Upper lobe of right lung (tissue), 1 donor: ENCODE data around the gene TAF1A. TPM values are rescaled to one million over a fixed set of nuclear protein-coding genes. Genes with fewer than 3 reads are reported as not detected.

ENCODE experiments used
- ATAC-seq: fragments of 200-7000 bp; cut with Tn5 transposase; one replicate; pipeline ENCODE4 v1.9.1; 2020; ENCODE audit warnings: mild to moderate bottlenecking, moderate library complexity
- DNase-seq: peaks from one replicate; pipeline ENCODE4 v3.0.0-alpha.2; 2020
- H3K27ac ChIP-seq: fragments of 200-600 bp; one replicate; pipeline ENCODE4 v1.8.0; 2022
- H3K27me3 ChIP-seq: fragments of 200-600 bp; one replicate; pipeline ENCODE4 v1.8.0; 2022; ENCODE audit warnings: mild to moderate bottlenecking
- H3K36me3 ChIP-seq: fragments of 200-600 bp; one replicate; pipeline ENCODE4 v1.8.0; 2022
- H3K4me1 ChIP-seq: fragments of 200-600 bp; one replicate; pipeline ENCODE4 v1.8.0; 2022
- H3K4me3 ChIP-seq: fragments of 200-600 bp; one replicate; pipeline ENCODE4 v1.8.0; 2022; ENCODE audit warnings: mild to moderate bottlenecking
- H3K9me3 ChIP-seq: fragments of 200-600 bp; one replicate; pipeline ENCODE4 v1.8.0; 2022
- CTCF ChIP-seq: fragments of 200-600 bp; IDR thresholded peaks from one replicate; pipeline ENCODE4 v1.8.0; 2022; ENCODE audit warnings: antibody characterized with exemption
- intact Hi-C: fragments of 100-400 bp; cut with DNase I; formaldehyde crosslinking; loops from one replicate; pipeline ENCODE4 v1.11.0; 2022
- total RNA-seq: library from RNA; stranded (reverse); fragmentation: NEBNext Ultra II Directional; extraction: Animal tissue kit (Norgen Biotek cat#: 25700); gene quantifications from one replicate; pipeline ENCODE4 v1.2.1, GENCODE V29; 2021
- donor health status: DM: no; HTN: yes; CAD: no; lungs with severe emphysema.

The TAF1A gene
- total RNA-seq, 1 donor from 2014 or later, result 7.1 TPM

DNA sequence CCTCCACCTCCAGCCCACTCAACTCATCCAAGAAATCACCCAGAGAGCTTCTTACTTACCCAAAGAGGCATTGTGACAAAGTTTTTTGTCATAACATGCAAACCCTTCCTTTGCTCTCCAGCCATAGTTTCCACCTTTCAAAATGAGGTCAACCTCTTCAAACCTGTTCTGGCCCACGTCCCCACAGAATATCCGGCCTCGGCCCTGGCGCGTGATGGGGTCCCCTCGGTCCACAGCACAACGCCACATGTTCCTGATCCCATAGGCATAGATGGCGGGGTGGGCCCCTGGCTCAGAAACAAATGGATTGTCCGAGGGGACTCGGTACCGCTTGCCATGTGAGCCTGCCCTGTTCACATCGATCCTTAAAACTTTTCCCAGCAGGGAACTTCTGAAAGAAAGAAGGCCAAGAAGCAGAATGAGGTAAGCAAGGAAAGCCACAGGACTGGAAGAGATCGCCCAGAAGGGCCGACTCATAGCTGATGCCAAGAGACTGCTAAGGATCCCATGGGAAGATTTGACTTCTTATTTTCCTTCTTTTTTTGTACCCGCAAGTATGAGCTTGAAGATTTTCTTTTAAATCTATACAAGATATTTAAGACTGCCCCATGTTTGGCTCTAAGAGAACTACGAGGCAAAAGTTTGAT lies 49.7 kb downstream of the TAF1A start:
- H3K4me1 ChIP-seq, result no peaks in the 10 kb centered on the region
- no peak overlapping the region for H3K4me3 ChIP-seq
- intact Hi-C loops, result no loop called here
- no peak for TF ChIP-seq CTCF
- peaks cover 5% of the 10 kb centered on the region for H3K27me3 ChIP-seq
- H3K36me3 ChIP-seq, result no peaks in the 10 kb centered on the region
- no peak overlapping the region for H3K27ac ChIP-seq
- no peaks in the 10 kb centered on the region for H3K9me3 ChIP-seq
- no peak for ATAC-seq
- no peak for DNase-seq

- DNase-seq, result no peak
- no peak overlapping the region for H3K4me3 ChIP-seq
- no peaks in the 10 kb centered on the region for H3K9me3 ChIP-seq
- H3K4me1 ChIP-seq, result no peaks in the 10 kb centered on the region
- intact Hi-C loops, result no loop called here
- no peaks in the 10 kb centered on the region for H3K36me3 ChIP-seq
- ATAC-seq, result no peak
- no peak for TF ChIP-seq CTCF
- no peak overlapping the region for H3K27ac ChIP-seq
- no peaks in the 10 kb centered on the region for H3K27me3 ChIP-seq
These were observed 54.3 kb downstream of the TAF1A start for GRCh38 chr1:222535455-222535854.

DNA sequence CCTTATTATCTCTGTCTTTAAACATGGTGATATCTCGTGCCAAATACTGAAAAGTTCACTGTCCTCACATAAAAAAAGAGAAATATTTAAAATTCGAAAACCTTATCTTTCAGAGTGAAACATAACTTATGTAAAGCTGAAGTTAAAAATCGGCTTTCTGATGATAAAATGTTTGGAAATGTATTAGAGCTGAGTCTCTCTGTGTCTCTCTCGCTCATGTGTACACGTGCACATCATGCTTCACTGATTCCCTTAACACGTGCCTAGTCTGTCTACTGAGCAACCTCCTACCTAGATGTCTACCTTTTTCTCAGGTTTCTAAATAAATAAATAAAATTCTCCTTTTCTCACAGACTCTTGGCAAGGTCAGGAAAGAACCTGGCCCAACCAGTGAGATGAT lies 58.9 kb downstream of the TAF1A start:
- intact Hi-C loops, result no loop called here
- no peak for ATAC-seq
- no peak for DNase-seq

DNA sequence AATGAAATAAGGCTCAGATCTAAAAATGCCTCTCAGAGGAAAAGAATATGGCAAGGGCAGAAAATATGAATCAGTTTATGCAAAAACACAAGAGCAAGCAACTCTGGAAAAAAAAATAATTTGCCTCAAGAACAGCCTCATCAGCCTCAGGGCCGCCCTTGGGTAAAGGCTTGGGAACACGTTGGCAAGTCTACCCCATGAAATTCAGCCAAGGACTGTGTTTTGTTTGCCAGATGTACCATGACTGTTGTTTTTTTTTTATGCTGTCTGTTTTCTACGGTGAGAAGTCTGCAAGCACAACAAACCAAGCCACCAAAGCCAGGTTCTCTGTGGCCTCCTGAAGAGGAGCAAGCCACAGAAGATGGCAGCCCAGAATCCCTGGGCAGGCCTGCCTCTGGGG lies 59.8 kb downstream of the TAF1A start:
- no peak for TF ChIP-seq CTCF
- no peak for ATAC-seq
- Histone ChIP-seq H3K27me3 (no peaks in the 10 kb centered on the region), H3K4me1 (no peaks in the 10 kb centered on the region), H3K36me3 (no peaks in the 10 kb centered on the region), H3K27ac (no peak overlapping the region), H3K4me3 (no peak overlapping the region), H3K9me3 (no peaks in the 10 kb centered on the region)
- no peak for DNase-seq
- intact Hi-C loops, result no loop called here

More for the DNA sequence above, 58.9 kb downstream of the TAF1A start:
- H3K9me3 ChIP-seq, result no peaks in the 10 kb centered on the region
- no peak overlapping the region for H3K27ac ChIP-seq
- H3K4me3 ChIP-seq, result no peak overlapping the region
- no peaks in the 10 kb centered on the region for H3K27me3 ChIP-seq
- H3K36me3 ChIP-seq, result no peaks in the 10 kb centered on the region
- no peak for TF ChIP-seq CTCF
- no peaks in the 10 kb centered on the region for H3K4me1 ChIP-seq

GRCh38 chr1:222529181-222529580 lies 60.6 kb downstream of the TAF1A start:
- Histone ChIP-seq H3K4me1 (no peaks in the 10 kb centered on the region), H3K27ac (no peak overlapping the region), H3K4me3 (no peak overlapping the region), H3K36me3 (no peaks in the 10 kb centered on the region), H3K27me3 (no peaks in the 10 kb centered on the region), H3K9me3 (no peaks in the 10 kb centered on the region)
- intact Hi-C loops, result no loop called here
- DNase-seq, result no peak
- no peak for TF ChIP-seq CTCF
- no peak for ATAC-seq

DNA sequence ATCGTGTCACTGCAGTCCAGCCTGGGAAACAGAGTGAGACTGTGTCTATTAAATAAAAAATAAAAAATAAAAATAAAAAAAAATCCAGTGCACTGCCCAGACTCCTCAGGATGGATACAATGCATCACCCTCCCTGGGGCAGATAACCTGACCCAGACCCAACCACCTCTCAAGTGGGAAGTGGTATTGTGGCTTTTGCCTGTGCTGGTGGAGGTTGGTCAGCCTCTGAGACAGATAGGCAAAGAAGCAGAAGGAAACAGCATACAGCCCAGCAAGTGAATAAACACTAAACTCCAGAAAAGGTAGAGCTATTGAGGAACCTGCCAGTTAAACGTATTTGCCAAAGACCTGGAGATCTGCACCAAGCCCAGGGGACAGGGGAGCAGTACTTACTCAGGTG lies 63.8 kb downstream of the TAF1A start:
- no peak for ATAC-seq

More for the DNA sequence above, 63.8 kb downstream of the TAF1A start:
- intact Hi-C loops, result no loop called here
- no peak for TF ChIP-seq CTCF
- no peaks in the 10 kb centered on the region for H3K4me1 ChIP-seq
- no peaks in the 10 kb centered on the region for H3K9me3 ChIP-seq
- no peak overlapping the region for H3K4me3 ChIP-seq
- no peak overlapping the region for H3K27ac ChIP-seq
- H3K27me3 ChIP-seq, result no peaks in the 10 kb centered on the region
- no peaks in the 10 kb centered on the region for H3K36me3 ChIP-seq
- DNase-seq, result no peak
